Uterus (tissue), 4 donors: ENCODE data around the gene PPIP5K2. TPM values are rescaled to one million over a fixed set of nuclear protein-coding genes. Genes with fewer than 3 reads are reported as not detected.

Experiments
- DNase-seq, 2 donors: peaks; one replicate each; pipeline ENCODE4 v3.0.0-alpha.2; 2019 to 2020
- H3K27ac ChIP-seq, 2 donors: fragments of 200-600 bp; sonication (generic); 1 replicate in 1 of 2; 2 replicates in 1 of 2; pipeline ENCODE4 v1.5.1; 2016 to 2018
- H3K27me3 ChIP-seq, 2 donors: fragments of 200-600 bp; sonication (generic); one replicate each; pipeline ENCODE4 v1.5.1; 2018 to 2019; ENCODE audit warnings: control low read depth in 1 of 2
- H3K36me3 ChIP-seq, 2 donors: fragments of 200-600 bp; sonication (generic); one replicate each; pipeline ENCODE4 v1.5.1; 2019; ENCODE audit warnings: control low read depth in 1 of 2
- H3K4me1 ChIP-seq, 2 donors: fragments of 200-600 bp; sonication (generic); one replicate each; pipeline ENCODE4 v1.5.1; 2018 to 2019; ENCODE audit warnings: control low read depth in 1 of 2
- H3K4me3 ChIP-seq, 2 donors: fragments of 200-600 bp; sonication (generic); 1 replicate in 1 of 2; 2 replicates in 1 of 2; pipeline ENCODE4 v1.5.1; 2018 to 2019; ENCODE audit warnings: mild to moderate bottlenecking in 1 of 2
- H3K9me3 ChIP-seq, 2 donors: fragments of 200-600 bp; sonication (generic); one replicate each; pipeline ENCODE4 v1.5.1; 2019; ENCODE audit warnings: control low read depth in 1 of 2
- POLR2A ChIP-seq, 2 donors: fragments of 450-650 bp; IDR thresholded peaks; one replicate each; pipeline ENCODE4 v1.6.1; 2016; ENCODE audit warnings: antibody characterized with exemption in 2 of 2, mild to moderate bottlenecking in 1 of 2, moderate library complexity in 1 of 2
- intact Hi-C: fragments of 100-400 bp; cut with DNase I; formaldehyde crosslinking; loops from one replicate; pipeline ENCODE4 v1.15.1; 2023; ENCODE audit warnings: low total_unique reads
- total RNA-seq, 4 donors: library from RNA; depleted of rRNA in 3 of 4; stranded (reverse); fragments of >200 nt in 3 of 4; gene quantifications; one replicate each; pipeline versions ENCODE4 v1.1.0 to v1.2.4, GENCODE V29; 2014 to 2023
- TF ChIP-seq, protein P1 (sequence below), 4 experiments: fragments of 200-600 bp in 2 of 4; fragments of 450-650 bp in 2 of 4; sonication (generic) in 2 of 4; IDR thresholded peaks; one replicate each; pipeline ENCODE4 v1.5.1; 2016 to 2019; ENCODE audit warnings: antibody characterized with exemption in 4 of 4, mild to moderate bottlenecking in 2 of 4, moderate library complexity in 1 of 4
- donor health status: DM: yes; HTN: yes; CAD: no.

PPIP5K2 gene
- total RNA-seq, 4 donors from 2014 or later, result 31.5 to 120 (median 61.8) TPM

DNA sequence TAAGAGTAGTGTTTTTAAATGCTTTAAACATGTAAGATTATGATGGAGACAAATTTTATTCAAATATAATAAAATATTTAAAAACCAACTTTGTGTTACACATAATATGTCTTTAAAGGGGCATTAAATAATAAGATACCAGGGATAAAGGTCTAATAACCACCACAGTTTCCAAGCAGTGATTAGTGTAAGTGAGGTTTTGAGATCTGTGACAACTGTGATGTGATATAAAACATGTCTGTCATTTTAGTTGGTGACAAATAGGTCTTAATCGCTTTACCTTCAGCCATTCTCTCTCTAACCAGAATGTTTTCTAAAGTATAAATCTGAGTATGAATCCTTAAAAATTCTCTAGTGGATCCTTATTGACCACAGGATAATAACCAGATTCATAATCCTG lies 28.1 kb downstream of the PPIP5K2 start:
- intact Hi-C loops, result no loop called here
- H3K4me1 ChIP-seq, result no peaks in the 10 kb centered on the region
- H3K27ac ChIP-seq, result no peak overlapping the region
- no peaks in the 10 kb centered on the region for H3K9me3 ChIP-seq
- no peak for DNase-seq
- H3K4me3 ChIP-seq, result no peak overlapping the region
- H3K36me3 ChIP-seq, result no peaks in the 10 kb centered on the region
- TF ChIP-seq POLR2A (IDR thresholded peaks at IDR 0.05), result no peak
- TF ChIP-seq, protein P1, sequence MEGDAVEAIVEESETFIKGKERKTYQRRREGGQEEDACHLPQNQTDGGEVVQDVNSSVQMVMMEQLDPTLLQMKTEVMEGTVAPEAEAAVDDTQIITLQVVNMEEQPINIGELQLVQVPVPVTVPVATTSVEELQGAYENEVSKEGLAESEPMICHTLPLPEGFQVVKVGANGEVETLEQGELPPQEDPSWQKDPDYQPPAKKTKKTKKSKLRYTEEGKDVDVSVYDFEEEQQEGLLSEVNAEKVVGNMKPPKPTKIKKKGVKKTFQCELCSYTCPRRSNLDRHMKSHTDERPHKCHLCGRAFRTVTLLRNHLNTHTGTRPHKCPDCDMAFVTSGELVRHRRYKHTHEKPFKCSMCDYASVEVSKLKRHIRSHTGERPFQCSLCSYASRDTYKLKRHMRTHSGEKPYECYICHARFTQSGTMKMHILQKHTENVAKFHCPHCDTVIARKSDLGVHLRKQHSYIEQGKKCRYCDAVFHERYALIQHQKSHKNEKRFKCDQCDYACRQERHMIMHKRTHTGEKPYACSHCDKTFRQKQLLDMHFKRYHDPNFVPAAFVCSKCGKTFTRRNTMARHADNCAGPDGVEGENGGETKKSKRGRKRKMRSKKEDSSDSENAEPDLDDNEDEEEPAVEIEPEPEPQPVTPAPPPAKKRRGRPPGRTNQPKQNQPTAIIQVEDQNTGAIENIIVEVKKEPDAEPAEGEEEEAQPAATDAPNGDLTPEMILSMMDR (IDR thresholded peaks at IDR 0.05), result no peak
- no peaks in the 10 kb centered on the region for H3K27me3 ChIP-seq

GRCh38 chr5:103151156-103151555 lies 31.1 kb downstream of the PPIP5K2 start:
- Histone ChIP-seq H3K27me3 (no peaks in the 10 kb centered on the region), H3K4me1 (no peaks in the 10 kb centered on the region), H3K9me3 (no peaks in the 10 kb centered on the region), H3K27ac (no peak overlapping the region), H3K36me3 (no peaks in the 10 kb centered on the region), H3K4me3 (no peak overlapping the region)
- DNase-seq, result no peak
- TF ChIP-seq POLR2A (IDR thresholded peaks at IDR 0.05), result no peak
- TF ChIP-seq, protein P1 (IDR thresholded peaks at IDR 0.05), result no peak
- intact Hi-C loops, result no loop called here

DNA sequence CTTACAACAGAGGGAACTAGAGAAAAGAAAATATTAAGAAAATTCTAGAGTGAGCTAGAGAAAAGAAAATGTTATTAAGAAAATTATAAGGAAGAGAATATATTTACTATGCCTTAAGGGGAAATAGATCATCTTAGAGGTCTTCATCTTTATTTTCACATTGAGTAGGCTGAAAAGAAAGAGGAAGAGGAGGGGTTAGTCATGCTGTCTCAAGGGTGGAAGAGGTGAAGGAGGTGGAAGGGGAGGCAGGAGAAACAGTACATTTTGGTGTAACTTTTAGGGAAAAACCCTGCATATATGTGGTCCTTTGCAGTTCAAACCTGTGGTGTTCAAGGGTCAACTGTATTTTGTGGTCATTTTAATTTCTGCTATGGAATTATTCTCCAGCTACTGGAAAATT lies 46.6 kb downstream of the PPIP5K2 start:
- no peak for DNase-seq
- intact Hi-C loops, result no loop called here
- Histone ChIP-seq H3K4me1 (no peaks in the 10 kb centered on the region), H3K27ac (no peak overlapping the region), H3K27me3 (no peaks in the 10 kb centered on the region), H3K36me3 (peaks cover 0 to 2% of the 10 kb centered on the region in 2 donors), H3K4me3 (no peak overlapping the region), H3K9me3 (no peaks in the 10 kb centered on the region)
- TF ChIP-seq, protein P1 (IDR thresholded peaks at IDR 0.05), result no peak
- no peak for TF ChIP-seq POLR2A (IDR thresholded peaks at IDR 0.05)

- H3K9me3 ChIP-seq, result no peaks in the 10 kb centered on the region
- H3K4me3 ChIP-seq, result no peak overlapping the region
- no peak for DNase-seq
- H3K27ac ChIP-seq, result no peak overlapping the region
- H3K4me1 ChIP-seq, result no peaks in the 10 kb centered on the region
- H3K27me3 ChIP-seq, result no peaks in the 10 kb centered on the region
- no peaks in the 10 kb centered on the region for H3K36me3 ChIP-seq
- TF ChIP-seq, protein P1 (IDR thresholded peaks at IDR 0.05), result no peak
- TF ChIP-seq POLR2A (IDR thresholded peaks at IDR 0.05), result no peak
- intact Hi-C loops, result no loop called here
Observed at GRCh38 chr5:103174147-103174546, 54.0 kb downstream of the PPIP5K2 start.

DNA sequence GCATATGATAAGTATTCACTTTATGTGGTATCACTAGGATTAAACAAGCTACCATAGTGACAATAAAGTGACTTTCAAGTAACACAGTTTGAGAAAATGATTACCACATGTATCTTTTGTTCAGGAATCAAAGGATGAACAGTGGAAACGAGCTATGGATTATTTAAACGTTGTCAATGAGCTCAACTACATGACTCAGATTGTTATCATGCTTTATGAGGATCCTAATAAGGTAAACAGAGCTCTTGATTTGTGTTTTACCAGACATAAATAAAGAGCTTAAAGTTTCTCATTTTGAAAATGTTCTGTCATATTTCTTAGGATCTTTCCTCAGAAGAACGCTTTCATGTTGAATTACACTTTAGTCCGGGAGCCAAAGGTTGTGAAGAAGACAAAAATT lies 57.4 kb downstream of the PPIP5K2 start:
- TF ChIP-seq, protein P1 (IDR thresholded peaks at IDR 0.05), result no peak
- no peak for TF ChIP-seq POLR2A (IDR thresholded peaks at IDR 0.05)
- no peaks in the 10 kb centered on the region for H3K9me3 ChIP-seq
- no peak overlapping the region for H3K4me3 ChIP-seq
- intact Hi-C loops, result no loop called here
- no peaks in the 10 kb centered on the region for H3K36me3 ChIP-seq
- no peaks in the 10 kb centered on the region for H3K27me3 ChIP-seq
- H3K4me1 ChIP-seq, result no peaks in the 10 kb centered on the region
- H3K27ac ChIP-seq, result no peak overlapping the region
- no peak for DNase-seq
